Measurements from ENCODE around the gene TMC2.

Gene TMC2

DNA sequence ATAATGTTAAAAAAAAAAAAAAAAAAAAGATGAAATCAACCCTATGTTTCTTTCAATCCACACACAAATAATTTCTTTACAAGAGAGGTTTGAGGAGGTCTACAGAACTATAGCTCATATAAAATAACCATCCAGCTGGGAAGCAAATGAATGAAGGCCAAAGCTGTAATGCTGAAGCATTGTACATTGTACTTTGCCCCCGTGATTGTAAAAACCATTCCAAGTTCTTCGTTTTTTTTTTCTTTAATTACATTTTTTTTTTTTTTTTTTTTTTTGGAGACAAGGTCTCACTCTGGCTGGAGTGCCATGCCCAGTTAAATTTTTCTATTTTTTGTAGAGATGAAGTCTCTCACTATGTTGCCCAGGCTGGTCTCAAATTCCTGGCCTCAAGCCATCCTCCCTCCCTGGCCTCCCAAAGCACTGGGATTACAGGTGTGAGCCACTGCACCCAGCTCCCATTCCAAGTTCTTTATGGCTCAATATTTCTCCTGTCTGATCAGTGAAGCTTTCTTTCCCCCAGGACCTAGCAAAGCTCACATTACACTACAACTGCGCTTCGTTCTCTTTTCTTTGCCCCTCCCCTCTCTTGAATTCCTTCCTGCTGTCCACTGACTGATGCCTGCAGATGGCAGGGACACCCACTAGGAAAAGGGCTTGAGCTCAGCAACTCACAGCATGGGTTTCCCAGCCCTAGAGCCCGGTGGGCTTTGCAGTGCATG is 63.1 kb downstream of the TMC2 start:
- no peak for DNase-seq
- Histone ChIP-seq H3K9me3 (ENCODE audit: severe bottlenecking) (no peaks in the 10 kb centered on the region), H3K4me3 (ENCODE audit: low read depth, low read length) (no peak overlapping the region), H3K27ac (no peak overlapping the region), H3K36me3 (no peaks in the 10 kb centered on the region), H3K27me3 (ENCODE audit: insufficient read depth, low read depth, severe bottlenecking) (no peaks in the 10 kb centered on the region)
- TF ChIP-seq, protein P1, sequence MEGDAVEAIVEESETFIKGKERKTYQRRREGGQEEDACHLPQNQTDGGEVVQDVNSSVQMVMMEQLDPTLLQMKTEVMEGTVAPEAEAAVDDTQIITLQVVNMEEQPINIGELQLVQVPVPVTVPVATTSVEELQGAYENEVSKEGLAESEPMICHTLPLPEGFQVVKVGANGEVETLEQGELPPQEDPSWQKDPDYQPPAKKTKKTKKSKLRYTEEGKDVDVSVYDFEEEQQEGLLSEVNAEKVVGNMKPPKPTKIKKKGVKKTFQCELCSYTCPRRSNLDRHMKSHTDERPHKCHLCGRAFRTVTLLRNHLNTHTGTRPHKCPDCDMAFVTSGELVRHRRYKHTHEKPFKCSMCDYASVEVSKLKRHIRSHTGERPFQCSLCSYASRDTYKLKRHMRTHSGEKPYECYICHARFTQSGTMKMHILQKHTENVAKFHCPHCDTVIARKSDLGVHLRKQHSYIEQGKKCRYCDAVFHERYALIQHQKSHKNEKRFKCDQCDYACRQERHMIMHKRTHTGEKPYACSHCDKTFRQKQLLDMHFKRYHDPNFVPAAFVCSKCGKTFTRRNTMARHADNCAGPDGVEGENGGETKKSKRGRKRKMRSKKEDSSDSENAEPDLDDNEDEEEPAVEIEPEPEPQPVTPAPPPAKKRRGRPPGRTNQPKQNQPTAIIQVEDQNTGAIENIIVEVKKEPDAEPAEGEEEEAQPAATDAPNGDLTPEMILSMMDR (IDR thresholded peaks at IDR 0.05; ENCODE audit: low read depth, low read length) = no peak

DNA sequence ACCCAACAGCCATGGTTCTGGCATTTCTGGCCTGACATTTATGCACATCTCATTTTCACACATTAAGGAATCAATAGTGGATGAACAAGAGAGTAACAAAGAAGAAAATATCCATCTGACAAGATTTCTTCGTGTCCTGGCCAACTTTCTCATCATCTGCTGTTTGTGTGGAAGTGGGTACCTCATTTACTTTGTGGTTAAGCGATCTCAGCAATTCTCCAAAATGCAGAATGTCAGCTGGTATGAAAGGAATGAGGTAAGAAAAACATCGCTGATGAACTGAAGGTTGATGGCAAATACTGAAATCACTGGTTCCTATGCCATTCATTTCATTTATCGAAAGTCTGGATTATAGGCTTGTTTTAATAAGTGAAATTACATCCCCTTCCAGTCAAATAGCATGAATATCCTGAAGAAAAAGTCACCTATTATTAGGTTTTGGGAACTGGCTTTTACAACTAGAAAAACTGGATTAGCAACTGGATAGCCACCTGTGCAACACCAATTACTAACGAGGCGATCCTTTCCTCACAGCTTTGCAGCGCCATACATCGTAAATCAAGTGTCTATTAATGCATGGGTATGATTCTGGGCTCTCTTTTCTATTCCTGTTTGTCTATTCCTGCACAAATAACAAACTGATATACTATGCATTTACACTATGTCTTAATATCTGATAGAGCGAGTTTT is 65.8 kb downstream of the TMC2 start:
- H3K36me3 ChIP-seq = no peaks in the 10 kb centered on the region
- no peaks in the 10 kb centered on the region for H3K27me3 ChIP-seq (ENCODE audit: insufficient read depth, low read depth, severe bottlenecking)
- DNase-seq = no peak
- TF ChIP-seq, protein P1 (IDR thresholded peaks at IDR 0.05; ENCODE audit: low read depth, low read length) = no peak
- no peaks in the 10 kb centered on the region for H3K9me3 ChIP-seq (ENCODE audit: severe bottlenecking)
- no peak overlapping the region for H3K27ac ChIP-seq
- no peak overlapping the region for H3K4me3 ChIP-seq (ENCODE audit: low read depth, low read length)

DNA sequence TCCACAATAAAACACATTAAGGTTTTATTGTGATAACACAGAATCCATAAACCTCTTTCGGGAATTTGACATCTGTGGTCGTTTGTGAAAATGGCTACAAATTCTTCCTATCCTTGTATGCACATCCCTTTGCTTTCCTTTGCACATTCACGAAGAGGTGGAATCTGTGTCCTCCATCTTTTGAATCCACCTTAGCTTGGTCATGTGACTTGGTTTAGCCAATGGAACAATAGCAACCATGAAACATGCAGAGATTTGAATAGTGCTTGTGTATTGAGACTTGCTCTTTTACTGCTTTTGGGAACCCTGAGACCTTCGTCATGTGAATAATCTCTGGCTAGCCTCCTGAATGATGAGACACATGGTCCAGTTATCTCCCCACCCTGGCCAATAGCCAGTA is 66.4 kb downstream of the TMC2 start:
- DNase-seq = no peak
- H3K27ac ChIP-seq = no peak overlapping the region
- no peaks in the 10 kb centered on the region for H3K27me3 ChIP-seq (ENCODE audit: insufficient read depth, low read depth, severe bottlenecking)
- no peak overlapping the region for H3K4me3 ChIP-seq (ENCODE audit: low read depth, low read length)
- H3K36me3 ChIP-seq = no peaks in the 10 kb centered on the region
- TF ChIP-seq, protein P1 (IDR thresholded peaks at IDR 0.05; ENCODE audit: low read depth, low read length) = no peak
- no peaks in the 10 kb centered on the region for H3K9me3 ChIP-seq (ENCODE audit: severe bottlenecking)

DNA sequence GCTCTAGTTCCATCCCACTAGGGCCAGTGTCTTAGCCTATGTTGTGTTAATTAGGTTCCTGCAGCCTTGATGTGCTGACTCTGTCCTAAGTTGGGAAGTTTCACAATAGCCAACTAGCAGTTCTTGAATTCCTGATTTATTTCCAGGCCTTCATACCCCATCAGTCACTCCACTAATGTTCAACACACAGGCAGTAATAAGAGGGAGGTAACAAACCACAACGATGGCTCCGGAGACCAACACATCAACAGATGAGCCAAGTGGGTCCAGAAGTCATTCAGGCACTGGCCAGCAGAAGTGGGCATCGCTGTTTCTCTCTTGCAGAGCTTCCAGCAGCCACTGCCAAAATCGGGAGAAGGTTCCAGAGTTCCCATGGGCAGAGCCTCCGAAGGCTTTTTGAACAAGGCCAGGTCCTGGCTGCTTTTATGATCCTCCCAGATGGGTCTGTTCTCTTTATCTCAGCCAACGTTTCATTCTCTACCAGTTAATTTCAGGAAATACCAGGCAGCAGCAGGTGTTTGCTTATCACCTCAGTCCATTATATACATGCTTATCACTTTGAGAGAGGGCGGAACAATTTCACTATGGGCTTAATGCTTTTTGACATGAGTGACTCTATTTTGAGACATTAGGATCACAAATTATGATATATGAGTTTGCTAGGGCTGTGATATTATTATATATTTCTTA is 67.6 kb downstream of the TMC2 start:
- Histone ChIP-seq H3K27ac (no peak overlapping the region), H3K27me3 (ENCODE audit: insufficient read depth, low read depth, severe bottlenecking) (no peaks in the 10 kb centered on the region), H3K4me3 (ENCODE audit: low read depth, low read length) (no peak overlapping the region), H3K9me3 (ENCODE audit: severe bottlenecking) (no peaks in the 10 kb centered on the region), H3K36me3 (no peaks in the 10 kb centered on the region)
- DNase-seq = no peak
- TF ChIP-seq, protein P1 (IDR thresholded peaks at IDR 0.05; ENCODE audit: low read depth, low read length) = no peak

DNA sequence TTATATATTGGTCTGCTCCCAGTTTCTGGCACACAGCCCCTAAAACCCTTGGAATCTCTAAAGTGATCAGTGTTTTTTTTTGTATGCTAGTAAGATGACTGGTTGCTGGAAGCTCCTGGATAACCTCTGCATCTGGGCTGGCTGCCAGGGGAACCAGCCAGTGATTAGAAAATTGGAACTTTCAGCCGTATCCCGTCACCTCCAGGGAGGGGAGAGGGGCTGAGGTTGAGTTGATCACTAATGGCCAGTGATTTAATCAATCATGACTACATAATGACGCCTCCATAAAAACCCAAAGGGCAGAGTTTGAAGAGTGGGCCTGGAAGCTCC is 68.1 kb downstream of the TMC2 start:
- no peaks in the 10 kb centered on the region for H3K9me3 ChIP-seq (ENCODE audit: severe bottlenecking)
- no peak overlapping the region for H3K27ac ChIP-seq
- no peak for DNase-seq
- H3K36me3 ChIP-seq = no peaks in the 10 kb centered on the region
- no peaks in the 10 kb centered on the region for H3K27me3 ChIP-seq (ENCODE audit: insufficient read depth, low read depth, severe bottlenecking)
- H3K4me3 ChIP-seq (ENCODE audit: low read depth, low read length) = no peak overlapping the region
- TF ChIP-seq, protein P1 (IDR thresholded peaks at IDR 0.05; ENCODE audit: low read depth, low read length) = no peak

Data from WERI-Rb-1 (cell line).